HepG2 (cell line): Measurements from ENCODE around the gene IKZF4. TPM values are rescaled to one million over a fixed set of nuclear protein-coding genes. Genes with fewer than 3 reads are reported as not detected.
A peak's percentile ranks its signal among the peaks of the same experiment; 100 is the strongest.

ENCODE experiments used
- CCDC6 ChIP-seq: sonication (generic); formaldehyde crosslinking; IDR thresholded peaks from 2 replicates; pipeline ENCODE4 v1.8.1; 2022; ENCODE audit warnings: mild to moderate bottlenecking, missing genetic modification reagents, moderate library complexity
- MAZ ChIP-seq, 2 experiments: sonication (generic) in 1 of 2; formaldehyde crosslinking in 1 of 2; IDR thresholded peaks; 2 replicates each; pipeline versions ENCODE4 v1.5.0 to v1.6.1; 2012 to 2020; ENCODE audit warnings: low read depth in 2 of 2, mild to moderate bottlenecking in 2 of 2, borderline replicate concordance in 1 of 2, improper control_type of control experiment in 1 of 2, low read length in 1 of 2, missing genetic modification reagents in 1 of 2, moderate library complexity in 1 of 2
- ZBTB1 ChIP-seq: sonication (generic); formaldehyde crosslinking; IDR thresholded peaks from 2 replicates; pipeline ENCODE4 v1.4.0; 2020; ENCODE audit warnings: missing genetic modification reagents, borderline replicate concordance
- ZFY ChIP-seq: sonication (generic); formaldehyde crosslinking; IDR thresholded peaks from 2 replicates; pipeline ENCODE4 v1.4.0; 2020; ENCODE audit warnings: missing genetic modification reagents
- ZNF260 ChIP-seq: sonication (generic); formaldehyde crosslinking; IDR thresholded peaks from 2 replicates; pipeline ENCODE4 v1.4.0; 2020; ENCODE audit warnings: missing genetic modification reagents, low read depth, mild to moderate bottlenecking, borderline replicate concordance
- ZNF569 ChIP-seq: sonication (generic); formaldehyde crosslinking; IDR thresholded peaks from 2 replicates; pipeline ENCODE4 v1.5.0; 2020; ENCODE audit warnings: mild to moderate bottlenecking, missing genetic modification reagents, moderate library complexity, borderline replicate concordance
- polyA plus RNA-seq, 8 experiments: library from polyadenylated mRNA; depleted of rRNA in 3 of 8; stranded (reverse) in 7 of 8; unstranded in 1 of 8; fragments of >200 nt; fragmentation: Illumina TruSeq in 4 of 8; extraction: Trizol in 4 of 8; gene quantifications; 2 replicates each; pipeline versions ENCODE4 v1.2.1 to v1.2.3, GENCODE V29; 2011 to 2016; ENCODE audit warnings: low read depth in 4 of 8, missing spikeins in 1 of 8, mixed read lengths in 1 of 8; ENCODE audit not compliant: insufficient read depth in 1 of 8
- total RNA-seq, 5 experiments: library from RNA; depleted of rRNA; stranded (reverse); fragments of >200 nt; fragmentation: Illumina TruSeq; extraction: Trizol; gene quantifications; 2 replicates each; pipeline ENCODE4 v1.2.3, GENCODE V29; 2016; ENCODE audit warnings: low read depth in 1 of 5
- TF ChIP-seq, protein P1 (sequence below), 2 experiments: fragments of 450-650 bp in 1 of 2; sonication (generic) in 1 of 2; formaldehyde crosslinking in 1 of 2; IDR thresholded peaks; 2 replicates each; pipeline versions ENCODE4 v1.6.1 to v1.8.0; 2016 to 2022; ENCODE audit warnings: antibody characterized with exemption in 1 of 2, mild to moderate bottlenecking in 1 of 2, missing genetic modification reagents in 1 of 2
- TF ChIP-seq, protein P2 (sequence below): IDR thresholded peaks from 2 replicates; pipeline ENCODE4 v1.6.1; 2016; ENCODE audit warnings: low read depth, missing genetic modification reagents, missing compliant biosample characterization
- TF ChIP-seq, protein P3 (sequence below): sonication (generic); formaldehyde crosslinking; IDR thresholded peaks from 2 replicates; pipeline ENCODE4 v1.9.0; 2021; ENCODE audit warnings: missing genetic modification reagents, borderline replicate concordance

IKZF4 gene
- total and polyA plus RNA-seq, 2 of the 13 experiments (the other 11 are each of a cell fraction or from before 2014, with no cell fraction given): 0.58 to 2.2 TPM

DNA sequence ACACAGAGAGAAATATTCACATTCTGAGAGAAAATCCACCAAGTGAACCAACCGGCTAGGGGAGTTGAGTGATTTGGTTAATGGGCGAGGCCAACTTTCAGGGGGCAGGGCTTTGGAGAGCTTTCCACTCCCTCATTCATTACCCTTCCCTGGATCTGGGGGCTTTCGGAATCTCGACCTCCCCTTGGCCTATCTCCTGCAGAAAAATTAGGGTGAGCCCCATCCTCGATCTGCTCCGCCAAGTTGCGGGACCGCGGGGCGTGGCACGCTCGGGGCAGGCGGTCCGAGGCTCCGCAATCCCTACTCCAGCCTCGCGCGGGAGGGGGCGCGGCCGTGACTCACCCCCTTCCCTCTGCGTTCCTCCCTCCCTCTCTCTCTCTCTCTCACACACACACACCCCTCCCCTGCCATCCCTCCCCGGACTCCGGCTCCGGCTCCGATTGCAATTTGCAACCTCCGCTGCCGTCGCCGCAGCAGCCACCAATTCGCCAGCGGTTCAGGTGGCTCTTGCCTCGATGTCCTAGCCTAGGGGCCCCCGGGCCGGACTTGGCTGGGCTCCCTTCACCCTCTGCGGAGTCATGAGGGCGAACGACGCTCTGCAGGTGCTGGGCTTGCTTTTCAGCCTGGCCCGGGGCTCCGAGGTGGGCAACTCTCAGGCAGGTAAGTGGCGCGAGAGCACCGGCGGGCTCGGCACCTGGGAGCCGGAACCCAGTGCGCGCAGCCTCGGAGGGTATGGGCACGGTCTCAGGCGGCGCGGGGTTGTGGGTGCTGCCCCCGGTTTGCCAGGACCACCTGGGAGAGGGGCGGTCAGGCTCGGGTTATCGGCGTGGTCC lies 59.1 kb downstream of the IKZF4 start, which contains the start of gene ERBB3 (continued):
- TF ChIP-seq, protein P1, sequence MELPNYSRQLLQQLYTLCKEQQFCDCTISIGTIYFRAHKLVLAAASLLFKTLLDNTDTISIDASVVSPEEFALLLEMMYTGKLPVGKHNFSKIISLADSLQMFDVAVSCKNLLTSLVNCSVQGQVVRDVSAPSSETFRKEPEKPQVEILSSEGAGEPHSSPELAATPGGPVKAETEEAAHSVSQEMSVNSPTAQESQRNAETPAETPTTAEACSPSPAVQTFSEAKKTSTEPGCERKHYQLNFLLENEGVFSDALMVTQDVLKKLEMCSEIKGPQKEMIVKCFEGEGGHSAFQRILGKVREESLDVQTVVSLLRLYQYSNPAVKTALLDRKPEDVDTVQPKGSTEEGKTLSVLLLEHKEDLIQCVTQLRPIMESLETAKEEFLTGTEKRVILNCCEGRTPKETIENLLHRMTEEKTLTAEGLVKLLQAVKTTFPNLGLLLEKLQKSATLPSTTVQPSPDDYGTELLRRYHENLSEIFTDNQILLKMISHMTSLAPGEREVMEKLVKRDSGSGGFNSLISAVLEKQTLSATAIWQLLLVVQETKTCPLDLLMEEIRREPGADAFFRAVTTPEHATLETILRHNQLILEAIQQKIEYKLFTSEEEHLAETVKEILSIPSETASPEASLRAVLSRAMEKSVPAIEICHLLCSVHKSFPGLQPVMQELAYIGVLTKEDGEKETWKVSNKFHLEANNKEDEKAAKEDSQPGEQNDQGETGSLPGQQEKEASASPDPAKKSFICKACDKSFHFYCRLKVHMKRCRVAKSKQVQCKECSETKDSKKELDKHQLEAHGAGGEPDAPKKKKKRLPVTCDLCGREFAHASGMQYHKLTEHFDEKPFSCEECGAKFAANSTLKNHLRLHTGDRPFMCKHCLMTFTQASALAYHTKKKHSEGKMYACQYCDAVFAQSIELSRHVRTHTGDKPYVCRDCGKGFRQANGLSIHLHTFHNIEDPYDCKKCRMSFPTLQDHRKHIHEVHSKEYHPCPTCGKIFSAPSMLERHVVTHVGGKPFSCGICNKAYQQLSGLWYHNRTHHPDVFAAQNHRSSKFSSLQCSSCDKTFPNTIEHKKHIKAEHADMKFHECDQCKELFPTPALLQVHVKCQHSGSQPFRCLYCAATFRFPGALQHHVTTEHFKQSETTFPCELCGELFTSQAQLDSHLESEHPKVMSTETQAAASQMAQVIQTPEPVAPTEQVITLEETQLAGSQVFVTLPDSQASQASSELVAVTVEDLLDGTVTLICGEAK (IDR thresholded peaks at IDR 0.05): no peak
- TF ChIP-seq, protein P1 (CRISPR knock-in tag; IDR thresholded peaks at IDR 0.05): peak; percentile 50; the same call in 1 of the 2 replicates
- TF ChIP-seq ZBTB1: no peak; the same call in 1 of the 2 replicates
- TF ChIP-seq ZNF569: no peak
- TF ChIP-seq ZFY (CRISPR knock-in tag): peak; percentile 33
- no peak for TF ChIP-seq ZNF260
- TF ChIP-seq CCDC6: peak; percentile 77; the same call in 1 of the 2 replicates
- TF ChIP-seq, protein P2, sequence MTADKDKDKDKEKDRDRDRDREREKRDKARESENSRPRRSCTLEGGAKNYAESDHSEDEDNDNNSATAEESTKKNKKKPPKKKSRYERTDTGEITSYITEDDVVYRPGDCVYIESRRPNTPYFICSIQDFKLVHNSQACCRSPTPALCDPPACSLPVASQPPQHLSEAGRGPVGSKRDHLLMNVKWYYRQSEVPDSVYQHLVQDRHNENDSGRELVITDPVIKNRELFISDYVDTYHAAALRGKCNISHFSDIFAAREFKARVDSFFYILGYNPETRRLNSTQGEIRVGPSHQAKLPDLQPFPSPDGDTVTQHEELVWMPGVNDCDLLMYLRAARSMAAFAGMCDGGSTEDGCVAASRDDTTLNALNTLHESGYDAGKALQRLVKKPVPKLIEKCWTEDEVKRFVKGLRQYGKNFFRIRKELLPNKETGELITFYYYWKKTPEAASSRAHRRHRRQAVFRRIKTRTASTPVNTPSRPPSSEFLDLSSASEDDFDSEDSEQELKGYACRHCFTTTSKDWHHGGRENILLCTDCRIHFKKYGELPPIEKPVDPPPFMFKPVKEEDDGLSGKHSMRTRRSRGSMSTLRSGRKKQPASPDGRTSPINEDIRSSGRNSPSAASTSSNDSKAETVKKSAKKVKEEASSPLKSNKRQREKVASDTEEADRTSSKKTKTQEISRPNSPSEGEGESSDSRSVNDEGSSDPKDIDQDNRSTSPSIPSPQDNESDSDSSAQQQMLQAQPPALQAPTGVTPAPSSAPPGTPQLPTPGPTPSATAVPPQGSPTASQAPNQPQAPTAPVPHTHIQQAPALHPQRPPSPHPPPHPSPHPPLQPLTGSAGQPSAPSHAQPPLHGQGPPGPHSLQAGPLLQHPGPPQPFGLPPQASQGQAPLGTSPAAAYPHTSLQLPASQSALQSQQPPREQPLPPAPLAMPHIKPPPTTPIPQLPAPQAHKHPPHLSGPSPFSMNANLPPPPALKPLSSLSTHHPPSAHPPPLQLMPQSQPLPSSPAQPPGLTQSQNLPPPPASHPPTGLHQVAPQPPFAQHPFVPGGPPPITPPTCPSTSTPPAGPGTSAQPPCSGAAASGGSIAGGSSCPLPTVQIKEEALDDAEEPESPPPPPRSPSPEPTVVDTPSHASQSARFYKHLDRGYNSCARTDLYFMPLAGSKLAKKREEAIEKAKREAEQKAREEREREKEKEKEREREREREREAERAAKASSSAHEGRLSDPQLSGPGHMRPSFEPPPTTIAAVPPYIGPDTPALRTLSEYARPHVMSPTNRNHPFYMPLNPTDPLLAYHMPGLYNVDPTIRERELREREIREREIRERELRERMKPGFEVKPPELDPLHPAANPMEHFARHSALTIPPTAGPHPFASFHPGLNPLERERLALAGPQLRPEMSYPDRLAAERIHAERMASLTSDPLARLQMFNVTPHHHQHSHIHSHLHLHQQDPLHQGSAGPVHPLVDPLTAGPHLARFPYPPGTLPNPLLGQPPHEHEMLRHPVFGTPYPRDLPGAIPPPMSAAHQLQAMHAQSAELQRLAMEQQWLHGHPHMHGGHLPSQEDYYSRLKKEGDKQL (CRISPR knock-in tag): no peak
- peak; percentile 97 for TF ChIP-seq MAZ (IDR thresholded peaks at IDR 0.05; ENCODE audit: borderline replicate concordance, low read depth, low read length)
- peak; percentile 97 for TF ChIP-seq MAZ (CRISPR knock-in tag; IDR thresholded peaks at IDR 0.05; ENCODE audit: low read depth)
- TF ChIP-seq, protein P3, sequence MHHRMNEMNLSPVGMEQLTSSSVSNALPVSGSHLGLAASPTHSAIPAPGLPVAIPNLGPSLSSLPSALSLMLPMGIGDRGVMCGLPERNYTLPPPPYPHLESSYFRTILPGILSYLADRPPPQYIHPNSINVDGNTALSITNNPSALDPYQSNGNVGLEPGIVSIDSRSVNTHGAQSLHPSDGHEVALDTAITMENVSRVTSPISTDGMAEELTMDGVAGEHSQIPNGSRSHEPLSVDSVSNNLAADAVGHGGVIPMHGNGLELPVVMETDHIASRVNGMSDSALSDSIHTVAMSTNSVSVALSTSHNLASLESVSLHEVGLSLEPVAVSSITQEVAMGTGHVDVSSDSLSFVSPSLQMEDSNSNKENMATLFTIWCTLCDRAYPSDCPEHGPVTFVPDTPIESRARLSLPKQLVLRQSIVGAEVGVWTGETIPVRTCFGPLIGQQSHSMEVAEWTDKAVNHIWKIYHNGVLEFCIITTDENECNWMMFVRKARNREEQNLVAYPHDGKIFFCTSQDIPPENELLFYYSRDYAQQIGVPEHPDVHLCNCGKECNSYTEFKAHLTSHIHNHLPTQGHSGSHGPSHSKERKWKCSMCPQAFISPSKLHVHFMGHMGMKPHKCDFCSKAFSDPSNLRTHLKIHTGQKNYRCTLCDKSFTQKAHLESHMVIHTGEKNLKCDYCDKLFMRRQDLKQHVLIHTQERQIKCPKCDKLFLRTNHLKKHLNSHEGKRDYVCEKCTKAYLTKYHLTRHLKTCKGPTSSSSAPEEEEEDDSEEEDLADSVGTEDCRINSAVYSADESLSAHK (CRISPR knock-in tag): no peak
